ENCODE data around the gene PHF21A.

PHF21A gene

DNA sequence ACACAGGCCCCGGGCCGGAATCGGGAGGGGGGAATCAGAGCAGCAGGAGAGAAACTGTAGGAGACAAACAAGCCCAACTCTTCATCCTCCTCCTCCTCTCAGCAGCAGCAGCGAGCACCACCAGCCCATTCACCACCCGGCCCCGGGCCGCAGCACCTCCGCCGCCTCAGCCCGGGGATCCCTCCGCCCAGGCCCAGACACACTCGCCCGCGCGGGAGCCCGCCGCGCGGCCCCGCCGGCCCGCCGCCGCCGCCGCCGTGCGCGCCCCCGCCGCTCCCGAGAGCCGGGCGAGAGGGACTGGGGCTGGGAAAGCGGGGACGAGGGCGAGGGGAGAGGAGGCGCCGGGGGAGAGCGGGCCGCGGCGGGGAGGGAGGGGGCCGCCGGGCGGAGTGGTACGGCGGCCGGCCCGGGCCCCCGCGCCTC is at the start of gene PHF21A:
Gene PHF21A, minus strand, starts transcription at position 154 of the 423 bp plus-strand sequence. CDS start 37,235 bp downstream, outside the sequence.
- no peaks in the 10 kb centered on the region for H3K27me3 ChIP-seq (ENCODE audit: control insufficient read depth in 1 of 2, insufficient read depth in 2 of 2, low read length in 2 of 2)
- H3K4me3 ChIP-seq (ENCODE audit: low read depth in 1 of 2, low read length in 2 of 2): peak within 1 kb of the TSS; percentile 67 to 86
- H3K36me3 ChIP-seq (ENCODE audit: insufficient read depth, low read length): no peaks in the 10 kb centered on the region
- H3K9me3 ChIP-seq (ENCODE audit: low read length): no peaks in the 10 kb centered on the region
- peak within 1 kb of the TSS; percentile 98 for H3K27ac ChIP-seq (ENCODE audit: low read depth, low read length)
- H3K9ac ChIP-seq (ENCODE audit: low read length): peak within 1 kb of the TSS; percentile 69
- H3K4me1 ChIP-seq (ENCODE audit: insufficient read depth, low read length): peaks cover 22% of the 10 kb centered on the region

- H3K9me3 ChIP-seq (ENCODE audit: low read length): no peaks in the 10 kb centered on the region
- H3K27me3 ChIP-seq (ENCODE audit: control insufficient read depth in 1 of 2, insufficient read depth in 2 of 2, low read length in 2 of 2): no peaks in the 10 kb centered on the region
- no peaks in the 10 kb centered on the region for H3K4me1 ChIP-seq (ENCODE audit: insufficient read depth, low read length)
- H3K9ac ChIP-seq (ENCODE audit: low read length): no peak overlapping the region
- no peak overlapping the region for H3K4me3 ChIP-seq (ENCODE audit: low read depth in 1 of 2, low read length in 2 of 2)
- no peaks in the 10 kb centered on the region for H3K36me3 ChIP-seq (ENCODE audit: insufficient read depth, low read length)
- no peak overlapping the region for H3K27ac ChIP-seq (ENCODE audit: low read depth, low read length)
These were observed 49.5 kb upstream of the PHF21A start for GRCh38 chr11:46170797-46171196.

- Histone ChIP-seq H3K4me3 (ENCODE audit: low read depth in 1 of 2, low read length in 2 of 2) (no peak overlapping the region), H3K4me1 (ENCODE audit: insufficient read depth, low read length) (no peaks in the 10 kb centered on the region), H3K36me3 (ENCODE audit: insufficient read depth, low read length) (no peaks in the 10 kb centered on the region), H3K27me3 (ENCODE audit: control insufficient read depth in 1 of 2, insufficient read depth in 2 of 2, low read length in 2 of 2) (peaks cover 0 to 4% of the 10 kb centered on the region in 2 donors), H3K9ac (ENCODE audit: low read length) (no peak overlapping the region), H3K27ac (ENCODE audit: low read depth, low read length) (no peak overlapping the region), H3K9me3 (ENCODE audit: low read length) (no peaks in the 10 kb centered on the region)
These were observed 41.4 kb upstream of the PHF21A start for GRCh38 chr11:46162700-46163099.

- H3K36me3 ChIP-seq (ENCODE audit: insufficient read depth, low read length): no peaks in the 10 kb centered on the region
- no peak overlapping the region for H3K4me3 ChIP-seq (ENCODE audit: low read depth in 1 of 2, low read length in 2 of 2)
- H3K9me3 ChIP-seq (ENCODE audit: low read length): no peaks in the 10 kb centered on the region
- H3K27me3 ChIP-seq (ENCODE audit: control insufficient read depth in 1 of 2, insufficient read depth in 2 of 2, low read length in 2 of 2): peaks cover 0 to 4% of the 10 kb centered on the region in 2 donors
- H3K27ac ChIP-seq (ENCODE audit: low read depth, low read length): no peak overlapping the region
- no peaks in the 10 kb centered on the region for H3K4me1 ChIP-seq (ENCODE audit: insufficient read depth, low read length)
- H3K9ac ChIP-seq (ENCODE audit: low read length): no peak overlapping the region
These were observed 39.9 kb upstream of the PHF21A start for GRCh38 chr11:46161201-46161600.

DNA sequence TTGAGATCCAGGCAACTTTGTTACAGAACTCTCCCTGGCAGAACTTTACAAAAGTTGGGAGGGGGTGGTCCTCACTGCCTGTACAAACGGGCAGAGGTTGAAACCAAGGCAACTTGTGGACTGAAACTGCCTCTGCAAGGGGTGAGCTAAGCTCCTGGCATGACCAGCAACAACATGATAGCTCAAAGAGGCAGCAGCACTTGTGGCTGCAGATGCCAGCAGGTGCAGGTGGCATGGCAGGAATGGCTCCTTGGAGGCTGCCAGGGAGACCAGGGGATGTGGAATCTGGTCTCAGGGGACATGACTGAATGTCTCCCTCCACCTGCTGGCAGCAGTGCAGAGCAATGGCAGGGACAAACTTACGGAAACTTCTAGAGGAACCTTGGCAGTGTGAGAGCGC is 38.8 kb upstream of the PHF21A start:
- no peak overlapping the region for H3K4me3 ChIP-seq (ENCODE audit: low read depth in 1 of 2, low read length in 2 of 2)
- peaks cover 0 to 4% of the 10 kb centered on the region in 2 donors for H3K27me3 ChIP-seq (ENCODE audit: control insufficient read depth in 1 of 2, insufficient read depth in 2 of 2, low read length in 2 of 2)
- no peaks in the 10 kb centered on the region for H3K4me1 ChIP-seq (ENCODE audit: insufficient read depth, low read length)
- no peaks in the 10 kb centered on the region for H3K36me3 ChIP-seq (ENCODE audit: insufficient read depth, low read length)
- H3K9ac ChIP-seq (ENCODE audit: low read length): no peak overlapping the region
- no peak overlapping the region for H3K27ac ChIP-seq (ENCODE audit: low read depth, low read length)
- no peaks in the 10 kb centered on the region for H3K9me3 ChIP-seq (ENCODE audit: low read length)

DNA sequence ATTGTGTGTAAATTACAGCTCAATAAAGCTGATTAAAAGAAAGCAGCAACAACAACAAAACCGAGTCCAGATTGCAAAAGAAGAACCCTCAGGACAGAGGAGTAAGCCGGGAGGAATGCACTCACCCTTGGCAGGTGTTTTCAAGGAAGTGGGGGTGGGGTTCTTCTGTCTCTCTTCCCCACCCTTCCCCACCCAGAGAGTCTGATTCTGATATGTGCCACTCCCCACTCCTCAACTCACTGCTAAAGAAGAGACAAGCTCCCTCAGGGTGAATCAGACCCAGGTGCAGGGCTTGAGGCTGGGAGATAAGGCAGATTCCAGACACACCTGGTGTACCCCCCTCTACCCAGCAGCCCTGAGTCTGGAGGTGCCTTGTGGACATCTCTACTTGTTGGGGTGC is 38.4 kb upstream of the PHF21A start:
- H3K9ac ChIP-seq (ENCODE audit: low read length): no peak overlapping the region

GRCh38 chr11:46149826-46150225 is 28.6 kb upstream of the PHF21A start:
- Histone ChIP-seq H3K9ac (ENCODE audit: low read length) (no peak overlapping the region), H3K36me3 (ENCODE audit: insufficient read depth, low read length) (no peaks in the 10 kb centered on the region), H3K27me3 (ENCODE audit: control insufficient read depth in 1 of 2, insufficient read depth in 2 of 2, low read length in 2 of 2) (no peaks in the 10 kb centered on the region), H3K4me1 (ENCODE audit: insufficient read depth, low read length) (no peaks in the 10 kb centered on the region), H3K9me3 (ENCODE audit: low read length) (no peaks in the 10 kb centered on the region), H3K4me3 (ENCODE audit: low read depth in 1 of 2, low read length in 2 of 2) (no peak overlapping the region), H3K27ac (ENCODE audit: low read depth, low read length) (no peak overlapping the region)

More for the DNA sequence above, 38.4 kb upstream of the PHF21A start:
- Histone ChIP-seq H3K9me3 (ENCODE audit: low read length) (no peaks in the 10 kb centered on the region), H3K27me3 (ENCODE audit: control insufficient read depth in 1 of 2, insufficient read depth in 2 of 2, low read length in 2 of 2) (peaks cover 0 to 4% of the 10 kb centered on the region in 2 donors), H3K4me1 (ENCODE audit: insufficient read depth, low read length) (no peaks in the 10 kb centered on the region), H3K27ac (ENCODE audit: low read depth, low read length) (no peak overlapping the region), H3K36me3 (ENCODE audit: insufficient read depth, low read length) (no peaks in the 10 kb centered on the region), H3K4me3 (ENCODE audit: low read depth in 1 of 2, low read length in 2 of 2) (no peak overlapping the region)

GRCh38 chr11:46149342-46149741 is 28.1 kb upstream of the PHF21A start:
- H3K4me3 ChIP-seq (ENCODE audit: low read depth in 1 of 2, low read length in 2 of 2): no peak overlapping the region
- no peak overlapping the region for H3K27ac ChIP-seq (ENCODE audit: low read depth, low read length)
- no peaks in the 10 kb centered on the region for H3K9me3 ChIP-seq (ENCODE audit: low read length)
- H3K4me1 ChIP-seq (ENCODE audit: insufficient read depth, low read length): no peaks in the 10 kb centered on the region
- H3K9ac ChIP-seq (ENCODE audit: low read length): no peak overlapping the region
- no peaks in the 10 kb centered on the region for H3K36me3 ChIP-seq (ENCODE audit: insufficient read depth, low read length)
- H3K27me3 ChIP-seq (ENCODE audit: control insufficient read depth in 1 of 2, insufficient read depth in 2 of 2, low read length in 2 of 2): no peaks in the 10 kb centered on the region

DNA sequence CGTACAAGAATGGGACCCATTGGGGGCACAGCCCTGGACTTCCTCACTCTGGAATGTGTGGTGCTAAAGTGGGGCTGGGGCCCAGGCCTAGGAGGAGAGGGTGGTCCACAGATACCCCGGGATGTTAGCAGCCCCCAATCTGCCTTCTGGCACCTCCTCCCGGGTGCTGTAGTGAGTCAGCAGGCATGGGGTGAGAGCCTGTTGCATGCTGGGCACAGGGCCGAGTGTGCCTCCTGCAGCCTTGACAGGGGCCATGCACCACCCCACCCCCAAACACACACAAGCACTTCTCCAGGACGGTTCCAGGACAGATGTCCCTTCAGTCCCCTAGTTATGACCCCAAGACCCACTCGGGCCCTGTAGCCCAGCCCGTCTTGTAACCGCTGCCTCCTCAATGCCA is 23.5 kb upstream of the PHF21A start:
- Histone ChIP-seq H3K27ac (ENCODE audit: low read depth, low read length) (no peak overlapping the region), H3K4me3 (ENCODE audit: low read depth in 1 of 2, low read length in 2 of 2) (no peak overlapping the region), H3K4me1 (ENCODE audit: insufficient read depth, low read length) (no peaks in the 10 kb centered on the region), H3K9ac (ENCODE audit: low read length) (no peak overlapping the region), H3K27me3 (ENCODE audit: control insufficient read depth in 1 of 2, insufficient read depth in 2 of 2, low read length in 2 of 2) (no peaks in the 10 kb centered on the region), H3K36me3 (ENCODE audit: insufficient read depth, low read length) (no peaks in the 10 kb centered on the region), H3K9me3 (ENCODE audit: low read length) (no peaks in the 10 kb centered on the region)

GRCh38 chr11:46143049-46143806 is 22.0 kb upstream of the PHF21A start:
- Histone ChIP-seq H3K4me1 (ENCODE audit: insufficient read depth, low read length) (no peaks in the 10 kb centered on the region), H3K4me3 (ENCODE audit: low read depth in 1 of 2, low read length in 2 of 2) (no peak overlapping the region), H3K36me3 (ENCODE audit: insufficient read depth, low read length) (no peaks in the 10 kb centered on the region), H3K9ac (ENCODE audit: low read length) (no peak overlapping the region), H3K27me3 (ENCODE audit: control insufficient read depth in 1 of 2, insufficient read depth in 2 of 2, low read length in 2 of 2) (no peaks in the 10 kb centered on the region), H3K9me3 (ENCODE audit: low read length) (no peaks in the 10 kb centered on the region), H3K27ac (ENCODE audit: low read depth, low read length) (no peak overlapping the region)

DNA sequence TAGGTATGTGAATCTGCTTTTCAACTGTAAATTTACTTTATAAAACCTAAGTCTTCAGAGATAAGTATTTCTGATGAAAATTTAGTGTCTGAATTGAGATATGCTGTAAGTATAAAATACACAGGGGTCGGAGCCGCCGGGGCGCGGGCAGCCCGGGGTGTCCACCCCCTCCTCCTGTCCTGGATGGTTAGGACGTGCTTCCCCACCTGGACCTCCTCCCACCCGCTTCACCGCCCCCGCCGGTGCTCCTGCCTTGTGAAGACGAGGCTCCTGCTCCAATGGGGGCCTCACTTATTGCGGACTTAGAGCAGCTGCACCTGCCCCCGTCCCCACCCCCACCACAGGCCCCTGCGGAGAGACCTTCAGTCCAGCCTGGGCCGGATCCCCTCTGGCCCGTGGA is 21.3 kb upstream of the PHF21A start:
- H3K4me1 ChIP-seq (ENCODE audit: insufficient read depth, low read length): no peaks in the 10 kb centered on the region
- H3K9me3 ChIP-seq (ENCODE audit: low read length): no peaks in the 10 kb centered on the region
- no peaks in the 10 kb centered on the region for H3K27me3 ChIP-seq (ENCODE audit: control insufficient read depth in 1 of 2, insufficient read depth in 2 of 2, low read length in 2 of 2)
- no peak overlapping the region for H3K4me3 ChIP-seq (ENCODE audit: low read depth in 1 of 2, low read length in 2 of 2)
- H3K9ac ChIP-seq (ENCODE audit: low read length): no peak overlapping the region
- H3K27ac ChIP-seq (ENCODE audit: low read depth, low read length): no peak overlapping the region
- no peaks in the 10 kb centered on the region for H3K36me3 ChIP-seq (ENCODE audit: insufficient read depth, low read length)

DNA sequence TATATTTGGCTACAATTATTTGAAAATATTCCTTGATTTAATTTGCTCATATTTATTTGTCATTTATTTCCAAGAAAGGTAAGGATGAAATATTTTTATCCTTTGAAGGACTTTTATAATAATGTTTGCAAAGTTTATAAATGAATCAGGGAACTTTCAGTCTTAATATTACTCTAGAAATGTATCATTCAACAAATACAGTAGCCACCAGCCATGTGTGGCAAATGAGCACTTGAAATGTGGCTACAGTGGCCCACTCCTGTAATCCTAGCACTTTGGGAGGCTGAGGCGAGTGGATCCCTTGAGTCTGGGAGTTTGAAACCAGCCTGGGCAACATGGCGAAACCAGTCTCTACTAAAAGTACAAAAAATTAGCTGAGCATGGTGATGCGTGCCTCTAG is 20.3 kb upstream of the PHF21A start:
- Histone ChIP-seq H3K36me3 (ENCODE audit: insufficient read depth, low read length) (no peaks in the 10 kb centered on the region), H3K4me3 (ENCODE audit: low read depth in 1 of 2, low read length in 2 of 2) (no peak overlapping the region), H3K4me1 (ENCODE audit: insufficient read depth, low read length) (no peaks in the 10 kb centered on the region), H3K9ac (ENCODE audit: low read length) (no peak overlapping the region), H3K27me3 (ENCODE audit: control insufficient read depth in 1 of 2, insufficient read depth in 2 of 2, low read length in 2 of 2) (no peaks in the 10 kb centered on the region), H3K27ac (ENCODE audit: low read depth, low read length) (no peak overlapping the region), H3K9me3 (ENCODE audit: low read length) (no peaks in the 10 kb centered on the region)

Measured in muscle layer of colon (tissue), 2 donors.